IMR-90 (cell line): ENCODE data around the gene CDV3. TPM values are rescaled to one million over a fixed set of nuclear protein-coding genes. Genes with fewer than 3 reads are reported as not detected.

Source experiments
- microRNA-seq, 2 experiments: library from miRNA; stranded (forward) in 1 of 2; unstranded in 1 of 2; fragments of 10-50 nt in 1 of 2; fragments of <30 nt in 1 of 2; gene quantifications in 1 of 2; microRNA quantifications in 1 of 2; one replicate each; pipeline versions ENCODE3 to v1.1.0; 2013 to 2020; ENCODE audit not compliant: insufficient read depth in 1 of 2, insufficient read length in 1 of 2, unreplicated experiment in 1 of 2
- polyA plus RNA-seq, 3 experiments: library from polyadenylated mRNA; depleted of rRNA; stranded (reverse); fragments of >200 nt; gene quantifications; 2 replicates each; pipeline ENCODE4 v1.2.3, GENCODE V29; 2012; ENCODE audit warnings: low replicate concordance in 1 of 3
- small RNA-seq, 5 experiments: library from RNA; depleted of rRNA; stranded (forward); fragments of <200 nt; gene quantifications; one replicate each; pipeline ENCODE3, GENCODE V24; 2012
- total RNA-seq: library from RNA; depleted of rRNA; stranded (reverse); fragments of >200 nt; gene quantifications from 2 replicates; pipeline ENCODE4 v1.2.3, GENCODE V29; 2012; rRNA removed

The CDV3 gene
- total and polyA plus RNA-seq, 2 of the 4 experiments (the other 2 are of a cell fraction), result 93.6 to 120 TPM

Small RNA genes lying within 50 kb of the gene (microRNA-seq; reads per million reads assigned to microRNA genes)
- gene AC022296.2 (ENCODE audit: insufficient read depth, insufficient read length), result not detected
- not detected for gene RF00438 (ENCODE audit: insufficient read depth, insufficient read length)

Small RNA genes lying within 50 kb of the gene (small RNA-seq; reads per million reads assigned to genes)
- gene AC022296.2, result 0 reads per million in 5 experiments
- 0 to 0.04 (median 0) reads per million in 5 experiments for gene RF00438

Other genes starting within 250 kb of the CDV3 start
- gene BFSP2, start 173.6 kb upstream of the CDV3 start, total RNA-seq, result not detected in 2 replicates
- not detected in 2 replicates for gene BFSP2, start 173.6 kb upstream of the CDV3 start, polyA plus RNA-seq (2012; rRNA removed)
- gene TOPBP1, start 88.3 kb downstream of the CDV3 start, total RNA-seq, result 50.0 and 50.5 TPM in 2 replicates
- gene TOPBP1, start 88.3 kb downstream of the CDV3 start, polyA plus RNA-seq (2012; rRNA removed), result 19.2 and 19.5 TPM in 2 replicates
- not detected in 2 replicates for gene TF, start 172.7 kb downstream of the CDV3 start, total RNA-seq
- gene TF, start 172.7 kb downstream of the CDV3 start, polyA plus RNA-seq (2012; rRNA removed), result 0.01 and 0.07 TPM in 2 replicates
- 98.9 and 131 TPM in 2 replicates for gene SRPRB, start 232.1 kb downstream of the CDV3 start, total RNA-seq
- 28.8 and 36.5 TPM in 2 replicates for gene SRPRB, start 232.1 kb downstream of the CDV3 start, polyA plus RNA-seq (2012; rRNA removed)